Measurements from ENCODE around the gene TMEM115. TPM values are rescaled to one million over a fixed set of nuclear protein-coding genes. Genes with fewer than 3 reads are reported as not detected.

TMEM115 gene
- total RNA-seq, 1 donor from 2014 or later = 51.1 TPM

DNA sequence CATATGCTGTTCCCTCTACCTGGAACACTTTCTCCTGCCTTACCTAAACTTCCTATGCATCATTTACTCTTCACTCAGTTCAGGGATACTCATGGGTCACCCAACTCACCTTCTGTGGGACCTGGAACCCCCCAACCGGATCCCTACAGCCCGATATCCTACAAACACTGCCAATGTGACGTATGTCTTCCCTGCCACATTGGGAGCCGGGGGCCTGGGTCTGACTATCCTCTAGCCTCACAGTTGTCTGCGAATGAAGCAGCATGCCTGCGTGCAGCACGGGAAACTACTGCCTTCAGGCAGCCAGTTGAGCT is 9.2 kb downstream of the TMEM115 start:
- Histone ChIP-seq H3K27ac (peak overlapping the region; percentile 90), H3K4me1 (peaks cover 43% of the 10 kb centered on the region), H3K27me3 (no peaks in the 10 kb centered on the region), H3K9me3 (no peaks in the 10 kb centered on the region), H3K4me3 (peak overlapping the region; percentile 59 to 60), H3K36me3 (peaks cover 0 to 27% of the 10 kb centered on the region in 2 donors)
- DNase-seq (ENCODE audit: extremely low spot score in 2 of 2) = no peak
- intact Hi-C loops (cut with DNase I) = no loop called here
- TF ChIP-seq POLR2A (IDR thresholded peaks at IDR 0.05) (no peak), POLR2AphosphoS5 (IDR thresholded peaks at IDR 0.05; ENCODE audit: insufficient read depth in 1 of 2, low read depth in 1 of 2) (no peak)

DNA sequence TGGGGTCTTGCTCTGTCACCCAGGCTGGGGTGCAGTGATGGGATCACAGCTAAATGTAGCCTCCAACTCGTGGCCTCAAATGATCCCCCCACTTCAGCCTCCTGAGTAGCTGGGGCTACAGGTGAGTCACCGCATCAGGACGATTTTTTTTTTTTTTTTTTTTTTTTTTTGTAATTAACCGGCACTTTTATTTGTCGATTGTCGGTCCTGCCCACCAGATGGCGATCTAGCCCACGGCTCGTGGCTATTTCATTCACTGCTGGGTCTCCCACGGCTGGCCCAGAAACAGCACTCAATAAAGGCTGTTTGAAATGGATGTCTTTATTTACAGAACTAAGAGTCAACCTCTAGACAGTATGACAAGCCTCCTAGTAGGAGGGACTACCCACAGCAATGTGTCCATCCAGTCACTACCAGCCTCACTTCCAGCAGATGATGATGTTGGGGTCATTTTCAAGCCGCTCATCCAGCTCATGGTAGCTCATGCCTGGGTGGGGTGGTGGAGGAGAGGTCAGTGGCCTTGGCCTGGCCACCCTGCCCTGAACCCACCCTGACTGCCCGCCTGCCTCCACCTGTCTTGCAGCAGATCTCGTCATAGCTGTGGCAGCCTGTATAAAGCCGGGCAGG is 12.0 kb downstream of the TMEM115 start:
- H3K36me3 ChIP-seq = peaks cover 0 to 8% of the 10 kb centered on the region in 2 donors
- intact Hi-C loops (cut with DNase I) = no loop called here
- peaks cover 41% of the 10 kb centered on the region for H3K4me1 ChIP-seq
- no peaks in the 10 kb centered on the region for H3K9me3 ChIP-seq
- no peak for TF ChIP-seq POLR2A (IDR thresholded peaks at IDR 0.05)
- TF ChIP-seq, protein P1, sequence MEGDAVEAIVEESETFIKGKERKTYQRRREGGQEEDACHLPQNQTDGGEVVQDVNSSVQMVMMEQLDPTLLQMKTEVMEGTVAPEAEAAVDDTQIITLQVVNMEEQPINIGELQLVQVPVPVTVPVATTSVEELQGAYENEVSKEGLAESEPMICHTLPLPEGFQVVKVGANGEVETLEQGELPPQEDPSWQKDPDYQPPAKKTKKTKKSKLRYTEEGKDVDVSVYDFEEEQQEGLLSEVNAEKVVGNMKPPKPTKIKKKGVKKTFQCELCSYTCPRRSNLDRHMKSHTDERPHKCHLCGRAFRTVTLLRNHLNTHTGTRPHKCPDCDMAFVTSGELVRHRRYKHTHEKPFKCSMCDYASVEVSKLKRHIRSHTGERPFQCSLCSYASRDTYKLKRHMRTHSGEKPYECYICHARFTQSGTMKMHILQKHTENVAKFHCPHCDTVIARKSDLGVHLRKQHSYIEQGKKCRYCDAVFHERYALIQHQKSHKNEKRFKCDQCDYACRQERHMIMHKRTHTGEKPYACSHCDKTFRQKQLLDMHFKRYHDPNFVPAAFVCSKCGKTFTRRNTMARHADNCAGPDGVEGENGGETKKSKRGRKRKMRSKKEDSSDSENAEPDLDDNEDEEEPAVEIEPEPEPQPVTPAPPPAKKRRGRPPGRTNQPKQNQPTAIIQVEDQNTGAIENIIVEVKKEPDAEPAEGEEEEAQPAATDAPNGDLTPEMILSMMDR (IDR thresholded peaks at IDR 0.05) = peak in 1 of 3 experiments; percentile 28
- H3K27ac ChIP-seq = no peak overlapping the region
- H3K4me3 ChIP-seq = no peak overlapping the region
- DNase-seq (ENCODE audit: extremely low spot score in 2 of 2) = no peak
- H3K27me3 ChIP-seq = no peaks in the 10 kb centered on the region

DNA sequence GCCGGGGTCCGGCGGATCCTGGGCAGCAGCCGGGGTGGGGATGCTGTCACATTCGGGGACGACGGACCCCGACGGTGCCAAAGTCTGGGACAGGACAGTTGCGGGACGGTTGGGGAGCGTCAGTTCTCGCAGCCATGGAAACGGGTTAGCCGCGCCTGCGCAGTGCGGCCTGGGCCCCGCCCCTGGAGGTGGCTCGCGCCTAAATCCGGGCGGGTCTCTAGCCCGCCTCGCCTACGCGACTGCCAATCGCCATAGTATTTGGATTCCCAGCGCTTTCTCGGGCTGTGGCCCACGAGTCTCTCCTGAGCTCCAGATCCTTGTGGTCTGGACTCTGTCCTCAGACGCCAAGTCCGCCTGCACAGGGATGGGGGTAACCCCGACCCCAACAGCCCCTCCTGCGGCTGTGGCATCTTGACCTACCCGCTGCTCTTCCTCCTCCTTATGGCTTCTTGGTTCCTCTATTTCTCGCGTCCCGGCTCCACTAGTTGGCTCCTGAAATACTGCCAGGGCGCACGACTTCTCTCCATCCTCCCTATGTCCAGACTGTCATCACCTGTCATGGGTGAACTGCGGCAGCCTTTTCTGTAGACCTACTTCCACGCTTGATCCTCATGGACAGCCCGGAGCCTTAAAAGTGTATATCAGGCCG is 13.6 kb downstream of the TMEM115 start, which contains the start of gene ZMYND10:
ZMYND10 (minus strand) TSS at position 147 of the 649 bp plus-strand sequence. CDS start 153 bp downstream, outside the sequence.
- intact Hi-C loops (cut with DNase I) = no loop called here
- Histone ChIP-seq H3K27me3 (no peaks in the 10 kb centered on the region), H3K4me3 (peak within 1 kb of the TSS; percentile 32 to 47), H3K4me1 (peaks cover 42% of the 10 kb centered on the region), H3K36me3 (peaks cover 0 to 8% of the 10 kb centered on the region in 2 donors), H3K9me3 (no peaks in the 10 kb centered on the region), H3K27ac (no peak within 1 kb of the TSS)
- no peak for DNase-seq (ENCODE audit: extremely low spot score in 2 of 2)
- TF ChIP-seq POLR2A (IDR thresholded peaks at IDR 0.05) (no peak), POLR2AphosphoS5 (IDR thresholded peaks at IDR 0.05; ENCODE audit: insufficient read depth in 1 of 2, low read depth in 1 of 2) (no peak)
- TF ChIP-seq, protein P1 (IDR thresholded peaks at IDR 0.05) = no peak

DNA sequence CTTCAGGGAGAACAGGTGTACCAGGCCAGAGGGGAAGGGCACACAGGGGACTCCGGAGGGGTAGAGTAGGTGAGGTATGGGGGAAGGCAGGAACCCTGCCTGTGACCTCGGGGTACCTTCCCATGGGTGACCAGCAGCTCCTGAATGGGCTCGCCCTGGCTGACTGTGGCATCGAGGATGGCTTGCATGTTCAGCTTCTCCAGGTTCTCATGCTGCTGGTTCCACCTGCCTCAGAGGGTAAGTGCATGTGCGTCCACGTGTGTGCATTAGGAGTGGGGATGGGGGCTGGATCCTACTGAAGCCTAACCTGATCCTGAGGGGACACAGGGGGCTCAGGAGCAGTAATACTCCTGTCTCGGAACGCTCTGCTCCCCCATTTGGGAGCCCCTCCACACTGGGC is 14.3 kb downstream of the TMEM115 start:
- Histone ChIP-seq H3K27me3 (no peaks in the 10 kb centered on the region), H3K27ac (no peak overlapping the region), H3K4me3 (peak overlapping the region; percentile 32 to 47), H3K9me3 (no peaks in the 10 kb centered on the region), H3K36me3 (peaks cover 0 to 8% of the 10 kb centered on the region in 2 donors), H3K4me1 (peaks cover 43% of the 10 kb centered on the region)
- no peak for DNase-seq (ENCODE audit: extremely low spot score in 2 of 2)
- intact Hi-C loops (cut with DNase I) = no loop called here
- no peak for TF ChIP-seq POLR2AphosphoS5 (IDR thresholded peaks at IDR 0.05; ENCODE audit: insufficient read depth in 1 of 2, low read depth in 1 of 2)

DNA sequence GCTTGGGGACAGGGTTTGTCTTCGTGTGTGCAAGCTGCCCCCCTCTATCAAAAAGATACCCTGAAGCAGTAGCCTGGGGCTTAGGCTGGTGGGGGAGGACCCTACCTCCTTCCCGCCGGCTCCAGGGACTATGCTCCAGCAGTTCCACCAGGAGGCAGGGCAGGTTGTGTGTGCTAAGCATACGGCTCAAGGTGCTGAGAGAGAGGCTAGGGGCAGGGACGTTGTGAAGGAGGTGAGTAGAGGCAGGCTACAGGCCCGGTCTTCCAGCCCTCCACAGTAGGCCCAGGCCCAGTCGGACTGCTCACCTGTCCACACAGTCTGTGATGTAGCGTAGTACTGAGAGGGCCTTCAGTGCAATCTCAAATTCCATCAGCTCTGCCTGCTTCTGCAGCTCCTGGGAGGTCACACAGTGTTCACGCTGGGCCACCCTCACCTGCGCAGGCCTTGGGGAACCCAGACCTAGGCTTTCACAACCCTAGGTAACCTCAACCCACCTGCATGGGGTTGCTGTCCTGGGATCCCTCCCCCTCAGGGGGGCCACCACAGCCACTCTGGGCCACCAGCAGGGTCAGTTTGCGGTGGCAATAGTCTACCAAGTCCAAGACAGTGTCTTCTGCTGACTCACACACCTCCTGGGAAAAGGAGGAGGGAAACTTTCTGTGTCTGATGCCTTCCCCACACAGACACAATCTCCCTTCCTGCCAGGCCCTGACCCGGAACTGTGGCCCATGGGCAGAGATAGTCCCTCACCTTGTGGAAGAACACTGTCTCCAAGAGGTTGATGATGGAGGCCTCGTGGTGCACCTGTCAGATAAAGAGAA is 16.3 kb downstream of the TMEM115 start:
- Histone ChIP-seq H3K4me3 (no peak overlapping the region), H3K9me3 (no peaks in the 10 kb centered on the region), H3K36me3 (peaks cover 0 to 1% of the 10 kb centered on the region in 2 donors), H3K27me3 (no peaks in the 10 kb centered on the region), H3K27ac (no peak overlapping the region), H3K4me1 (peaks cover 50% of the 10 kb centered on the region)
- DNase-seq (ENCODE audit: extremely low spot score in 2 of 2) = no peak
- intact Hi-C loops (cut with DNase I) = no loop called here
- TF ChIP-seq, protein P1 (IDR thresholded peaks at IDR 0.05) = no peak
- TF ChIP-seq POLR2A (IDR thresholded peaks at IDR 0.05) (no peak), POLR2AphosphoS5 (IDR thresholded peaks at IDR 0.05; ENCODE audit: insufficient read depth in 1 of 2, low read depth in 1 of 2) (no peak)
